Stimulated activated CD4-positive, alpha-beta T cell treated with anti-CD3 and anti-CD28 coated beads, Interleukin-2, amount 100 ng/mL, for 48 hours (primary cell): Measurements from ENCODE around the gene POLN.

Source experiments
- DNase-seq, 2 donors: peaks; one replicate each; pipeline ENCODE4 v3.0.0-alpha.2; 2020

Gene POLN

GRCh38 chr4:2102045-2102883 is 139.7 kb downstream of the POLN start:
- DNase-seq, result no peak

DNA sequence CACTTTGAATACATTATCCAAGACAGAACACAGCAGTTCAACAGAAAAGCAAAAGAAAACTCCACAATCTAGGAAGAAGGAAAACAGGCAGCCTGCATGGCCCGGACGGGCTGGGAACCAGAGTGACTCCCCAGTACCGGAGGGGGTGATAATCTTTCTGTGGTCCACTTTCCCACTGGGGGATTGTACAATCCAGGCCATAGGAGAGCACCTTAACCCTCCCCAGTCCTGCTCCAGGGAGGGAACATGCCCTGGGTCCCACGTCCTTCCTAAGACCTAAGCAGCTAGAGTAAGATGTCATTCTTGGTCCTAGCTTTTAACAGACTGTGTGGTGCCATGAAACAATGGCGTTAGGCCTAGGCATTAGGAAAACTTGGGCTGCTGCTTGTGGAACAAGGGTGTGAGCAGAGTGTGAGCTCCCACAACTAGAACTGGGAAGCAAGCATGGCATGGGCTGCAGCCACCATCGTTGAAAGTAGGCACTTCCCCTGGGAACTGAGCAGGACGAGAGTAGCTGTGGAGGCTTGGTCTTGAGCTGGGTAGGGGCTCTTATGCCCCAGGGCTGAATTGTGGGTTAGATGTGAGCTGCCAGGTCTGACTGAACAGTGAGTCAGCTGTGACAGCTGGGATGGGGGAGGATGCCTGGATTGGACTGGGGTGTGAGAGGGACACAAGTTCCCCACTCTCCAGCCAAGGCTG is 140.4 kb downstream of the POLN start:
- DNase-seq, result no peak

- DNase-seq, result no peak
Observed at GRCh38 chr4:2096073-2096609, 145.8 kb downstream of the POLN start.

- no peak for DNase-seq
Observed at GRCh38 chr4:2095236-2096072, 146.5 kb downstream of the POLN start.

DNA sequence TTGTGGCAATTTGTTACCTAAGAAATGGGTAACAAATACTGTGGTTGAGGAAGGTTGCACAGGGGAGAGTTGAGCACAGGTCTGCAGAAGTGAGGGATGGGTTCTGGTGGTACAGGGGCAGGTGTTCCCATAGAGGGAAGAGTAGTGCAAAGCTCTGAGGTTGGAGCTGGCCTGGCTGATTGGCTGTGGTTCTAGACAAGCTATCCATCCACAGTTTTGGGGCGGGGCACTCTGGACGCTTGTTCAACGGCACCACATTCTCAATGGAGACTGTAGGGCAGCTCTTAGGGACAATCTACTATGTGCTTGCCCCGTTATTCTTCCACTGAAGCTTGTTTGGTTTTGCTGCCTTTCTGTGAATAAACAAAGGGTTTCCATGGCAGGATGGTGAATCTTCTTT is 147.4 kb downstream of the POLN start:
- DNase-seq, result no peak

GRCh38 chr4:2093265-2093664 is 148.7 kb downstream of the POLN start:
- no peak for DNase-seq

- DNase-seq, result no peak
Observed at GRCh38 chr4:2092669-2093053, 149.3 kb downstream of the POLN start.

GRCh38 chr4:2091990-2092668 is 149.8 kb downstream of the POLN start:
- DNase-seq, result no peak

- DNase-seq, result no peak
Observed at GRCh38 chr4:2090642-2091041, 151.3 kb downstream of the POLN start.

DNA sequence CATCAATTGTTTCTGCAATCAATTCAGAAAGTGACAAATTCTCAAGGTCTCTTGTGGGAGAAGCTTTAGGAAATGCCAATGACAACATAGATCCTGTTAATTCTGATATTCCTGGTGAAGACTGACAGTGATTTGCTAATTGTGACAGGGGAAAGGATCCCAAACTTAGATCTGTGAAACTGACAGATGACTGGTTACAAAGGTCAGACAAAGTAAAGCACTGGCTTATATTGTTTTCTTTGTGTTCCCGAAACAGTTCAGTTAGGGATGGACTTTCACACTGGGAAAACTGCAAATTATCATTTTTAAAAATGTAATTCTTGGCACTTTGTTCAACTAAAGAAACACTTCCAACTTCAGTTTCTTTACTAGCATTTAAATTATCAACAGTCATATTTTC is 152.7 kb downstream of the POLN start:
- DNase-seq, result no peak

DNA sequence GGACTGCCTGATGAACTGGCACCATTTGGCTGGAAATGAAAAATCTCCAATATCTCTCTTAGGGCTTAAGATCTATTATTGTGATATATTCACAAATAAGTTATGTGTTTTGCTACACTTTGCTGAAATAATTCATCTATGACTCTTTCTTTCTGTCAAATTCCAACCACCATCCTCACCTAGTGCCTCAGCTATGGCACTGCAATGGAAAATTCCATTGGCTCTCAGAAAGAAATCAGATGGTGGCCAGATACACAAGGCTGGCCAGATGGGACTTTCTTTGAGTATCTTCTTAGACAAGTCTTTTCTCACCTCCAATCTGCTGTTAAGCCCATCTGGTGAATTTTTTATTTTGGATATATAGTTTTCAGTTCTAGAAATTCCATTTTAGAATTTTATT is 154.8 kb downstream of the POLN start:
- DNase-seq, result no peak

DNA sequence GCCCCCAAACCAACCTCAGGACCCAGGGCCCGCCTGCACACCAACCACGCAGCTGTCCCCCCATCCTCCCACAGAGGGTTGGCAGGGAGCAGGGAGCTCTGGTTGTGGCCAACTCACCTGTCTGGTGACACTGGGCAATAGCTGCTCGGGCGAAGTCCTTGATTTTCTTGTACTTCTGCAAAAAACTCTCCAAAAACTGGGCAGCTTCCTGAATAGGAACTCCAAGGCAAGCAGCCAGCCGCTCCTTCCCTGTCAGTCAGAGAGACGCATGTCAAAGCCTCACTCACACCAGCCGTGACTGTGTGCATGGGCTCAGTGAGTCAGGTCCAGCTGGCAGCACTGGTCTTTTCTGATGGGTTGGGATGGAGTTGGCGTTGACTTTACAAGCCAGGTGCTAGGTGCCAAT is 156.4 kb downstream of the POLN start:
- no peak for DNase-seq

GRCh38 chr4:2084316-2084715 is 157.6 kb downstream of the POLN start:
- no peak for DNase-seq

GRCh38 chr4:2083826-2084160 is 158.1 kb downstream of the POLN start:
- no peak for DNase-seq

DNA sequence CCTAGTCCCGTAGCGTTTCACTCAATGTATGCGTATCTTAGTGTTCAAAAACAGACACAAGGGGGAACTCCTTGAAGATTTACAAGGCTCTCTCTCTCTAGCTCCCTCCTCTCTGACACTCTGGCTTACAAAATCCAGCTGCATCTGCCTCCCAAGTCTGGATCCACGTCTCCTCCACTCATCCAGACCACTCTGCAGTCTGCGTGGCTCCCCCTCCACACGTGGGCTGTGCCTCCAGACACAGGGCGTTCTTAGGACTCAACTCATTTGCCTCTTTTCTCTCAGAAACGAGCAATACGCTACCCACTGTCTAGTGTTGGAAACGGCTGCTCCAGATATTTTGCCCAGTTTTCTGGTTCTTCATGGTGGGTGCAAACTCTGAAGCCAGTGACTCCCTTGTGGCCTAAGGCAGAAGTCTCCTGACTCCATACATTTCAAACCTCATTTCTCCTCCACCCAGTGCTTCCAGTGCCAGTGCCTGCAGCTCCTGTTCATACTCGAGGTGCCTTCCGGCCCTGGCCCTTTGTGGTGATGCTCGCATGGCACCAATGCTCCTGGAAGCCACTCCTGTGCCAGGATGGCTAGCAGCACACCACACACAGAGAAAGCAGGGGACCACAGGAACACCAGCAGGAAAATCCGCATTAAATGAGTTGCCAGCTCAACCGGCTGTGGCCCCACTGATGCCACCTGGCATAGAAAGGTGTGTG is 158.7 kb downstream of the POLN start:
- no peak for DNase-seq

DNA sequence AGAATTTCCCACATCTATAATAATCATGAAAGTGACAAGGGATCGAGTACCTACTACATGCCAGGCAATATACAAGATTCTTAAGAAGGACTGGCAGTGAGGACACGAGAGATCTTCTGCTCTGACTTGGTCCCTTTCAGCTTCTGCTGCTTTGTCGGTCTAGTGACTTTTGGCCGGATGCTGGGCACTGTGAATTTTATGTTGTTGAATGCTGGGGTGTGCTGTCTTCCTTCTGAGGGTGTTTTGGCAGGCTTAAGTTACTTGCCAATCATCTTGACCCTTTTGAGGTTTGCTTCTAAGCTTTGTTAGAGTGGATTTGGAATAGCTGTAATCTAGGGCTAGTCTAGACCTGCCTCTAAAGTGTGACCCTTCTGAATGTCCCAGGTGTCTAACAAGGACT is 159.3 kb downstream of the POLN start:
- DNase-seq, result no peak

DNA sequence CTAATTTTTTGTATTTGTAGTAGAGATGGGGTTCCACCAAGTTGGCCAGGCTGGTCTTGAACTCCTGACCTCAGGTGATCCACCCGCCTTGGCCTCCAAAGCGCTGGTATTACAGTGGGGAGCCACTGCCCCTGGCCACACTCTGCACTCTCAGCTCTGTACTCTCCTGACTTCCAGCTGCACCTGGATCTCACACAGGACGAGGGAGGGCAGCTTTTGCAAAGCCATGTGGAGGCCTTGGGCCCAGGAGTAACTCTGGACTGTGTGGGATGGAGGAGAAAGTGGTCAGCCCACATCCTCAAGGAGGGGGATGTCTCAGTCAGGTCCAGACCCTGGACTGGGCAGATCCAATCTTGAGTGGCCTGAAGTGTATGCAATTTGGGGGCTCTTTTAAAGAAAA is 159.8 kb downstream of the POLN start:
- no peak for DNase-seq

GRCh38 chr4:2081540-2081939 is 160.4 kb downstream of the POLN start:
- DNase-seq, result no peak

DNA sequence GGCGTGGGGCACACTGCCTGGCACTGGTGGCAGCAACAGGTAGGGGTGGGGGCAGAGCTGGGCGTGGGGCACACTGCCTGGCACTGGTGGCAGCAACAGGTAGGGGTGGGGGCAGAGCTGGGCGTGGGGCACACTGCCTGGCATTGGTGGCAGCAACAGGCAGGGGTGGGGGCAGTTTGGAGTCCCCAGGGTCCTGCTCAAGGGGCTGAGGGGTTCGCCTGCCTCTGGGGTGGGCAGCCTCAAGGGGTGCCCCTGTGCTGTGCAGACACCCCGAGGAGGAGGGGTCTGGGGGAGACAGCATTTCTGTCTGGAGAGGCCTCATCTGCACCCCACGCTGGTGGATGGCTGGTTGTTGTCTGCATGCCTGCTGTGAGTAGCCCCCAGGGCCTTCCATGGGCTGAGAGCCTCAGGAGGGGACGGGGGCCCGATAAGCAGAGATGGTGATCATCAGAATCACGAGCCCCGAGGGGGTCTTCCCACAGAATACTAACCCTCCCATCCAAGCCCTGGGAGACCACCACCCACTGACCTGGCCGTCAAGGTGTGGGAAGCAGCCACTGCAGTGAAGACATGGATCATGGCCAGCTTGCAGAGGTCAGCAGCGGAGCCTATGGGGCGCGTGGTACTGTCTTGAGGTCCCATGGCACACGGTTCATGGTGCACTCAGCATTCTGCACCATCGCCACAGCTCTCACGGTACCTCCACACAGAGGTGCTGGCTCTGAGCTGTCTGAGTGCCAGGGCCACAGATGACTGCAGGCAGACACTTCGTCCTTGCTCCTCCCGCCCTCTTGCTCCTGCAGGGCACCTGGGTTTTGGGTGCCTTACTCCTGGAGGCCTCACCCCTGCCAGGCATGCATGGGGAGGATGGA is 161.3 kb downstream of the POLN start:
- no peak for DNase-seq

- DNase-seq, result no peak
Observed at GRCh38 chr4:2079926-2080325, 162.0 kb downstream of the POLN start.

DNA sequence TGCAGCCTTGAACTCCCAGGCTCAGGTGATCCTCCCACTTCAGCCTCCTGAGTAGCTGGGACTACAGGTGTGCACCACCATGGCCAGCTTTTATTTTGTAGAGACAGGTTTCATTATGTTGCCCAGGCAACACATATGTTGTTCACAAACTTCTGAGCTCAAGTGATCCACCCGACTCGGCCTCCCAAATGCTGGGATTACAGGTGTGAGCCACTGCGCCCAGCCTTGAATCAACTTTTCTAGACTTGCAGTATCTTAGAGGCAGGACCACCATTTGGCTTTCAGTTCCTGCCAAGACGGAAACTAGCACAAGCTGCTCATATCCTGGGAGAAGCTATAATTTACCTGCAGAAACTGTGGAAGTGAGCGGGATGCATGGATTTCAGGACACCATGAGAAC is 162.9 kb downstream of the POLN start:
- DNase-seq, result no peak
